ENCODE results near the gene GSE1. TPM values are rescaled to one million over a fixed set of nuclear protein-coding genes. Genes with fewer than 3 reads are reported as not detected.

Gene GSE1
- total and polyA plus RNA-seq, 2 experiments from 2014 or later, result 32.4 to 135 TPM

DNA sequence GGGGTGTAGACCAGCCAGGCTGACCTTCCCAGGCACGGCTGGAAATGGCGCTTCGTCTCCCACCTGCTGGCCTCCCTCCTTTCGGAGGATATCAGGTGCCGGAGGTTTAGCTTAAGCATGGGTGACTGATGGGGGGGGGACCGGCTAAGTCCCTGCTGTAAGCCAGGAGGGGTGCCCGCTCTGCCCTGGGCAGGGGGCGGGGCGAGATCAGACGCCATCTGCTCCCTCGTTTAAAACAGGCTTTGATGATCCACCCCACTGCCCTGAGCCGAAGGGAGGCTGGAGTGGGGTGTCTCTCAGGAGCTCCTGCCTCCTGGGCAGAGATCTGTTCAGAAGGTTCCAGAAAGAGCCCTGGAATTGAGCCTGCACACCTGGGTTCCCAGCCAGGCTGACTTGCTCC lies 111.8 kb downstream of the GSE1 start (continued):
- TF ChIP-seq, protein P1, sequence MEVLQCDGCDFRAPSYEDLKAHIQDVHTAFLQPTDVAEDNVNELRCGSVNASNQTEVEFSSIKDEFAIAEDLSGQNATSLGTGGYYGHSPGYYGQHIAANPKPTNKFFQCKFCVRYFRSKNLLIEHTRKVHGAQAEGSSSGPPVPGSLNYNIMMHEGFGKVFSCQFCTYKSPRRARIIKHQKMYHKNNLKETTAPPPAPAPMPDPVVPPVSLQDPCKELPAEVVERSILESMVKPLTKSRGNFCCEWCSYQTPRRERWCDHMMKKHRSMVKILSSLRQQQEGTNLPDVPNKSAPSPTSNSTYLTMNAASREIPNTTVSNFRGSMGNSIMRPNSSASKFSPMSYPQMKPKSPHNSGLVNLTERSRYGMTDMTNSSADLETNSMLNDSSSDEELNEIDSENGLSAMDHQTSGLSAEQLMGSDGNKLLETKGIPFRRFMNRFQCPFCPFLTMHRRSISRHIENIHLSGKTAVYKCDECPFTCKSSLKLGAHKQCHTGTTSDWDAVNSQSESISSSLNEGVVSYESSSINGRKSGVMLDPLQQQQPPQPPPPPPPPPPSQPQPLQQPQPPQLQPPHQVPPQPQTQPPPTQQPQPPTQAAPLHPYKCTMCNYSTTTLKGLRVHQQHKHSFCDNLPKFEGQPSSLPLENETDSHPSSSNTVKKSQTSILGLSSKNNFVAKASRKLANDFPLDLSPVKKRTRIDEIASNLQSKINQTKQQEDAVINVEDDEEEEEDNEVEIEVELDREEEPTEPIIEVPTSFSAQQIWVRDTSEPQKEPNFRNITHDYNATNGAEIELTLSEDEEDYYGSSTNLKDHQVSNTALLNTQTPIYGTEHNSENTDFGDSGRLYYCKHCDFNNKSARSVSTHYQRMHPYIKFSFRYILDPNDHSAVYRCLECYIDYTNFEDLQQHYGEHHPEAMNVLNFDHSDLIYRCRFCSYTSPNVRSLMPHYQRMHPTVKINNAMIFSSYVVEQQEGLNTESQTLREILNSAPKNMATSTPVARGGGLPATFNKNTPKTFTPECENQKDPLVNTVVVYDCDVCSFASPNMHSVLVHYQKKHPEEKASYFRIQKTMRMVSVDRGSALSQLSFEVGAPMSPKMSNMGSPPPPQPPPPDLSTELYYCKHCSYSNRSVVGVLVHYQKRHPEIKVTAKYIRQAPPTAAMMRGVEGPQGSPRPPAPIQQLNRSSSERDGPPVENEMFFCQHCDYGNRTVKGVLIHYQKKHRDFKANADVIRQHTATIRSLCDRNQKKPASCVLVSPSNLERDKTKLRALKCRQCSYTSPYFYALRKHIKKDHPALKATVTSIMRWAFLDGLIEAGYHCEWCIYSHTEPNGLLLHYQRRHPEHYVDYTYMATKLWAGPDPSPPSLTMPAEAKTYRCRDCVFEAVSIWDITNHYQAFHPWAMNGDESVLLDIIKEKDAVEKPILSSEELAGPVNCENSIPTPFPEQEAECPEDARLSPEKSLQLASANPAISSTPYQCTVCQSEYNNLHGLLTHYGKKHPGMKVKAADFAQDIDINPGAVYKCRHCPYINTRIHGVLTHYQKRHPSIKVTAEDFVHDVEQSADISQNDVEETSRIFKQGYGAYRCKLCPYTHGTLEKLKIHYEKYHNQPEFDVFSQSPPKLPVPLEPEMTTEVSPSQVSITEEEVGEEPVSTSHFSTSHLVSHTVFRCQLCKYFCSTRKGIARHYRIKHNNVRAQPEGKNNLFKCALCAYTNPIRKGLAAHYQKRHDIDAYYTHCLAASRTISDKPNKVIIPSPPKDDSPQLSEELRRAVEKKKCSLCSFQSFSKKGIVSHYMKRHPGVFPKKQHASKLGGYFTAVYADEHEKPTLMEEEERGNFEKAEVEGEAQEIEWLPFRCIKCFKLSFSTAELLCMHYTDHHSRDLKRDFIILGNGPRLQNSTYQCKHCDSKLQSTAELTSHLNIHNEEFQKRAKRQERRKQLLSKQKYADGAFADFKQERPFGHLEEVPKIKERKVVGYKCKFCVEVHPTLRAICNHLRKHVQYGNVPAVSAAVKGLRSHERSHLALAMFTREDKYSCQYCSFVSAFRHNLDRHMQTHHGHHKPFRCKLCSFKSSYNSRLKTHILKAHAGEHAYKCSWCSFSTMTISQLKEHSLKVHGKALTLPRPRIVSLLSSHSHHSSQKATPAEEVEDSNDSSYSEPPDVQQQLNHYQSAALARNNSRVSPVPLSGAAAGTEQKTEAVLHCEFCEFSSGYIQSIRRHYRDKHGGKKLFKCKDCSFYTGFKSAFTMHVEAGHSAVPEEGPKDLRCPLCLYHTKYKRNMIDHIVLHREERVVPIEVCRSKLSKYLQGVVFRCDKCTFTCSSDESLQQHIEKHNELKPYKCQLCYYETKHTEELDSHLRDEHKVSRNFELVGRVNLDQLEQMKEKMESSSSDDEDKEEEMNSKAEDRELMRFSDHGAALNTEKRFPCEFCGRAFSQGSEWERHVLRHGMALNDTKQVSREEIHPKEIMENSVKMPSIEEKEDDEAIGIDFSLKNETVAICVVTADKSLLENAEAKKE (CRISPR knock-in tag; IDR thresholded peaks at IDR 0.05), result no peak

Small RNAs within 50 kb of the gene (small RNA-seq; reads per million reads assigned to genes)
- gene RN7SL381P (ENCODE audit: low replicate concordance), result 0.07 reads per million

Other genes with a start within 250 kb of the GSE1 start
- gene GINS2, start 75.6 kb downstream of the GSE1 start, total RNA-seq (2014; rRNA removed; shearing (Covaris generic)), result 35.0 and 40.5 TPM in 2 replicates
- 42.0 and 44.4 TPM in 2 replicates for gene GINS2, start 75.6 kb downstream of the GSE1 start, polyA plus RNA-seq (2016; fragmentation: Nextera tagmentation; extraction: Ambion mirVana)
- gene C16orf74, start 137.8 kb downstream of the GSE1 start, total RNA-seq (2014; rRNA removed; shearing (Covaris generic)), result 11.3 and 12.1 TPM in 2 replicates
- gene C16orf74, start 137.8 kb downstream of the GSE1 start, polyA plus RNA-seq (2016; fragmentation: Nextera tagmentation; extraction: Ambion mirVana), result 19.0 and 19.1 TPM in 2 replicates
- gene EMC8, start 186.2 kb downstream of the GSE1 start, total RNA-seq (2014; rRNA removed; shearing (Covaris generic)), result 61.0 and 69.4 TPM in 2 replicates
- gene EMC8, start 186.2 kb downstream of the GSE1 start, polyA plus RNA-seq (2016; fragmentation: Nextera tagmentation; extraction: Ambion mirVana), result 47.5 and 51.1 TPM in 2 replicates
- gene COX4I1, start 186.4 kb downstream of the GSE1 start, total RNA-seq (2014; rRNA removed; shearing (Covaris generic)), result 329 and 388 TPM in 2 replicates
- 1,008 and 1,053 TPM in 2 replicates for gene COX4I1, start 186.4 kb downstream of the GSE1 start, polyA plus RNA-seq (2016; fragmentation: Nextera tagmentation; extraction: Ambion mirVana)